GM12873 (cell line): Measurements from ENCODE around the gene HOXD12.

Source experiments
- CTCF ChIP-seq: IDR thresholded peaks from 2 replicates; pipeline ENCODE4 v1.5.1; 2012; ENCODE audit warnings: low read depth, mild to moderate bottlenecking, moderate library complexity, low read length, control low read depth; ENCODE audit not compliant: insufficient read depth; ENCODE audit errors: missing control alignments

Gene HOXD12

GRCh38 chr2:176150584-176151441 lies 51.2 kb downstream of the HOXD12 start:
- no peak for TF ChIP-seq CTCF

- TF ChIP-seq CTCF: no peak
These were observed 52.1 kb downstream of the HOXD12 start, which contains the start of gene HOXD4 for GRCh38 chr2:176151442-176152287. HOXD4 (plus strand) TSS chr2:176151550; CDS start chr2:176151634, 84 bp downstream.
